Endothelial cell of umbilical vein (primary cell): ENCODE results near the gene KCNA5.

Experiments used
- CTCF ChIP-seq, 2 donors: IDR thresholded peaks; 1 replicate in 1 of 2; 2 replicates in 1 of 2; pipeline ENCODE4 v1.5.1; 2011; ENCODE audit warnings: low read length in 2 of 2, mild to moderate bottlenecking in 2 of 2, moderate library complexity in 2 of 2, control low read depth in 1 of 2, inconsistent platforms in 1 of 2, low read depth in 1 of 2; ENCODE audit not compliant: insufficient read depth in 1 of 2; ENCODE audit errors: extremely low read depth in 1 of 2
- GATA2 ChIP-seq: IDR thresholded peaks from 2 replicates; pipeline ENCODE4 v1.7.0; 2011; ENCODE audit warnings: low read depth, mild to moderate bottlenecking, moderate library complexity, mixed read lengths, low read length; ENCODE audit not compliant: insufficient read length, insufficient read depth

GRCh38 chr12:5068619-5069018 lies 24.9 kb downstream of the KCNA5 start:
- TF ChIP-seq CTCF (IDR thresholded peaks at IDR 0.05; ENCODE audit: extremely low read depth in 1 of 2, insufficient read depth in 1 of 2, low read depth in 1 of 2, low read length in 2 of 2) (no peak), GATA2 (no peak)
